Measurements from ENCODE around the gene BCL2L13. TPM values are rescaled to one million over a fixed set of nuclear protein-coding genes. Genes with fewer than 3 reads are reported as not detected.

The BCL2L13 gene, protein sequence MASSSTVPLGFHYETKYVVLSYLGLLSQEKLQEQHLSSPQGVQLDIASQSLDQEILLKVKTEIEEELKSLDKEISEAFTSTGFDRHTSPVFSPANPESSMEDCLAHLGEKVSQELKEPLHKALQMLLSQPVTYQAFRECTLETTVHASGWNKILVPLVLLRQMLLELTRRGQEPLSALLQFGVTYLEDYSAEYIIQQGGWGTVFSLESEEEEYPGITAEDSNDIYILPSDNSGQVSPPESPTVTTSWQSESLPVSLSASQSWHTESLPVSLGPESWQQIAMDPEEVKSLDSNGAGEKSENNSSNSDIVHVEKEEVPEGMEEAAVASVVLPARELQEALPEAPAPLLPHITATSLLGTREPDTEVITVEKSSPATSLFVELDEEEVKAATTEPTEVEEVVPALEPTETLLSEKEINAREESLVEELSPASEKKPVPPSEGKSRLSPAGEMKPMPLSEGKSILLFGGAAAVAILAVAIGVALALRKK
- total RNA-seq = 30.4 to 33.9 TPM (median 30.8 TPM) in 3 replicates

DNA sequence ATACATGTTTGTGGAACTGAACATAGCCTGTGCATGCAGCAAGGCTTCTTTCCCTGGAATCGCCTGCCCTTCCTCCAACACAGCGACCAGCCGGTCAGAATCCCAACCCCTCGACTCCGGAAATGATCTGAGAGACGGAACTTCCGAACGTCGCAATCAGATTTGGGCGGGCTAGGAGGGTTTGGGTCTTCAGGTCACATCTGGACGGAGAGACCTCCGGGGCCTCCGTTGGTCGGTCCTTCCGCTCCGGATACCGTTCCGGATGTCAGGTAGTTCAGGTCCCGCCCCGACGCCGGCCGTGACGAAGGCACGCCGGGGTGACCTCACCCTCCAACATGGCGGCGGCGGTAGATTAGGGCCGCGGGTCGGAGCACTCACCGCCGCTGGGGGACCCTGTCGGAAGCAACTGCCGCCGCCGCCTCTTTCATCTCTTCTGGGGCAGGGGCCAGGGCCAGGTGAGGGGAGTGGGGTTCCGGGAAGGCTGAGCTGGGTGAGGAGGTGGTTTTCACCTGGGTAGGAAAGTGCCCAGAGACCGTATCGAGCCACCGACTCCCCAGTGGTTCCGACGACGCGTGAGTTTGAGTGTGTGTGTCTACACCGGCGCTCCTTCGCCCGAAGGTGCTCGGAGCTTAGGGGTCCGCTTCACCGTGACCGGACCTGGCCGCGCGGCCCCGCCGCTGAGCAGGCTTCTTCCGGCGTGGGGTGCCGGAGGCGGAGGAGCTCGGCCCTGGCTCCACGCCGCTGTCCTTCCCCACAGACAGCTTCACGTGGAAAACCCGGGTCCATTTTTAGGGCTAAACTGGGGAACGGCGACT is at the start of gene BCL2L13:
BCL2L13 (plus strand) TSS at position 326 of the 815 bp plus-strand sequence. CDS start 16,955 bp downstream, outside the sequence.
- peak within 1 kb of the TSS; percentile 99 for H3K27ac Mint-ChIP-seq
- no peaks in the 10 kb centered on the region for H3K27me3 Mint-ChIP-seq (ENCODE audit: low read depth)
- DNase-seq (ENCODE audit: low spot score in 2 of 2, unreplicated experiment in 2 of 2) = peak; percentile 63 to 85
- H3K4me1 Mint-ChIP-seq = peaks cover 20% of the 10 kb centered on the region
- H3K9me3 Mint-ChIP-seq = no peaks in the 10 kb centered on the region
- TF ChIP-seq, protein P1, sequence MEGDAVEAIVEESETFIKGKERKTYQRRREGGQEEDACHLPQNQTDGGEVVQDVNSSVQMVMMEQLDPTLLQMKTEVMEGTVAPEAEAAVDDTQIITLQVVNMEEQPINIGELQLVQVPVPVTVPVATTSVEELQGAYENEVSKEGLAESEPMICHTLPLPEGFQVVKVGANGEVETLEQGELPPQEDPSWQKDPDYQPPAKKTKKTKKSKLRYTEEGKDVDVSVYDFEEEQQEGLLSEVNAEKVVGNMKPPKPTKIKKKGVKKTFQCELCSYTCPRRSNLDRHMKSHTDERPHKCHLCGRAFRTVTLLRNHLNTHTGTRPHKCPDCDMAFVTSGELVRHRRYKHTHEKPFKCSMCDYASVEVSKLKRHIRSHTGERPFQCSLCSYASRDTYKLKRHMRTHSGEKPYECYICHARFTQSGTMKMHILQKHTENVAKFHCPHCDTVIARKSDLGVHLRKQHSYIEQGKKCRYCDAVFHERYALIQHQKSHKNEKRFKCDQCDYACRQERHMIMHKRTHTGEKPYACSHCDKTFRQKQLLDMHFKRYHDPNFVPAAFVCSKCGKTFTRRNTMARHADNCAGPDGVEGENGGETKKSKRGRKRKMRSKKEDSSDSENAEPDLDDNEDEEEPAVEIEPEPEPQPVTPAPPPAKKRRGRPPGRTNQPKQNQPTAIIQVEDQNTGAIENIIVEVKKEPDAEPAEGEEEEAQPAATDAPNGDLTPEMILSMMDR (IDR thresholded peaks at IDR 0.05; ENCODE audit: unreplicated experiment) = peak; percentile 12
- H3K36me3 Mint-ChIP-seq = peaks cover 6% of the 10 kb centered on the region
- H3K4me3 Mint-ChIP-seq = peak within 1 kb of the TSS; percentile 86

DNA sequence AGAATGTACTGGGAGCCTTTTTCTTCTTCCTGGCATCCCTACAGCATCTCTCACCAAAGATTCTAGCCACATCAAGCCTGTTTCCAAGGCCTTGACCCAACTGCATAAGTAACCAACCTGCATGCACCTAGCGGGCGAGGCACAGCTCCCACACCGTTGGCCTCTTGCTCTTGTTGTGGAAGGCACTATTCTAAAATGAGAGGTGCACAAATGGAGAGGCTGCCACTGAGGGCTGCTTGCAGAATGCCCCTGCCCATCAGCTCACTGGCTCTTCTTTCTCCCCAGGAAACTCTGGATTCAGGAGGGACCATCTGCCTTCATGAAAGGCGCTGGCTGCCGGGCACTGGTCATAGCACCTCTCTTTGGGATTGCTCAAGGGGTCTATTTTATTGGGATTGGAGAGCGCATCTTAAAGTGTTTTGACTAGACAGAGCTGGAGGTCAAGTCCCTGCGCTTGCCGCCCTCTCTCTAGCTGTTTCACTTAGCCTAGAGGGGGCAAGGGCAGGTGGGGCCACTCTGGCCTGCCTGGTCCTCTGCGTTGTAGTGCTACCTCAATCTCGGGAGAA is 48.7 kb upstream of the BCL2L13 start:
- H3K27me3 Mint-ChIP-seq (ENCODE audit: low read depth) = no peaks in the 10 kb centered on the region
- H3K4me1 Mint-ChIP-seq = no peaks in the 10 kb centered on the region
- no peak for DNase-seq (ENCODE audit: low spot score in 2 of 2, unreplicated experiment in 2 of 2)
- H3K36me3 Mint-ChIP-seq = peaks cover 29% of the 10 kb centered on the region
- TF ChIP-seq, protein P1 (IDR thresholded peaks at IDR 0.05; ENCODE audit: unreplicated experiment) = no peak
- no peak overlapping the region for H3K27ac Mint-ChIP-seq
- H3K4me3 Mint-ChIP-seq = no peak overlapping the region
- H3K9me3 Mint-ChIP-seq = no peaks in the 10 kb centered on the region

DNA sequence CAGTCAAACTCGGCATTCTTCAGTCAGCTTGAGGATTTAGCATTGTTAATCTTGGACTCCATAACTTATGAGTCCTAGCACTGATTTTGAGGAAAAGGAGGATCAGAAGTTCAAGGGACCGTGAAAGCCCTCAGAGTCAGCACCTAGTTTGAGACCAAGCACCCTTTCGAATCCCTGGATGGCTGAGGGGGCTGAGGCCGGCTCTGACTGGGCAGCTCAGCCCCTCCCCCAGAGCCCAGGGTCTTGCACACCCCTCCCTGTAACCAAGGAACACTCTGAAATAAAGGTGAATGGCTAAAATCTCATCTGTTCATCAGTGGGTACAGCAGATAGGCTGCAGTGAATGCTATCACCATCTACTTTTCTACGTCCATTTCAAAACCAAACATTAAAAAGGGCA is 48.0 kb upstream of the BCL2L13 start:
- Mint-ChIP-seq H3K27me3 (ENCODE audit: low read depth) (no peaks in the 10 kb centered on the region), H3K36me3 (peaks cover 34% of the 10 kb centered on the region), H3K4me1 (no peaks in the 10 kb centered on the region), H3K27ac (no peak overlapping the region), H3K9me3 (no peaks in the 10 kb centered on the region), H3K4me3 (no peak overlapping the region)
- DNase-seq (ENCODE audit: low spot score in 2 of 2, unreplicated experiment in 2 of 2) = no peak
- TF ChIP-seq, protein P1 (IDR thresholded peaks at IDR 0.05; ENCODE audit: unreplicated experiment) = no peak

DNA sequence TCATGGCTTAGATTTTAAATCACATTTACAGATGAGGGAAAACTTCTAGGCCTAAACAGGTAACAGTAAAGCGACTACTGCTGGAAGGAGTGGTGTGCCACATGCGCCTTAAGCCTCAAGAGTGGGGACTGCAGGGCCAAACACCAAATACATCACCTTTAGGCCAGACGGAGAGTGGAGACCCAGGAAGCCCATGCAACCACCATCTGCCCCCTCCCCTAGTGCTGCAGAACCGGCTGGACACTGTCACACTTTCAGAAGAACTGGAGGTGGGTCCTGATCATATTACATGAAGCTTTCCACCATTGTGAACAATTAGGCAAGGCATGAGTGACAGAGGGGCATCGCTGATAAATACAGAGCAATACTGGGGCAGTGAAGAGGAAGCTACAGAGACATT is 46.4 kb upstream of the BCL2L13 start:
- TF ChIP-seq, protein P1 (IDR thresholded peaks at IDR 0.05; ENCODE audit: unreplicated experiment) = no peak
- no peak overlapping the region for H3K4me3 Mint-ChIP-seq
- H3K27ac Mint-ChIP-seq = no peak overlapping the region
- peaks cover 44% of the 10 kb centered on the region for H3K36me3 Mint-ChIP-seq
- no peaks in the 10 kb centered on the region for H3K4me1 Mint-ChIP-seq
- H3K27me3 Mint-ChIP-seq (ENCODE audit: low read depth) = no peaks in the 10 kb centered on the region
- DNase-seq (ENCODE audit: low spot score in 2 of 2, unreplicated experiment in 2 of 2) = no peak
- H3K9me3 Mint-ChIP-seq = peaks cover 5% of the 10 kb centered on the region

DNA sequence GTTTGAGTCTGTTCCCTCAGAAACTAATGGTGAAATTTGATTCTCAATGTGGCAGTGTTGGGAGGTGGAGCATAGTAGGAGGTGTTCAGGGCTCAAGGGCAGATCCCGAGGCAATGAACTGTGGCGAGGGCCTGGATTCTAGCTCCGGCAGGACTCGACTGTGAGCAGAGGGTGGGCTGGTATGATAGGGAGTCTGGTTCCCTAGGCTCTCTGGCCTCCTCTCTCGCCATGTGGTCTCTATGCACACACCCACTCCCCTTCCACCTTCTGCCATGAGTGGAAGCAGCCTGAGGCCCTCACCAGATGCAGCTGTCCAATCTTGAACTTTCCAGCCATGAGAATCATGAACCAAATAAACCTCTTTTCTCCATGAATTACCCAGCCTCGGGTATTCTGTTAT is 42.3 kb upstream of the BCL2L13 start:
- H3K27ac Mint-ChIP-seq = no peak overlapping the region
- no peaks in the 10 kb centered on the region for H3K27me3 Mint-ChIP-seq (ENCODE audit: low read depth)
- no peak for DNase-seq (ENCODE audit: low spot score in 2 of 2, unreplicated experiment in 2 of 2)
- H3K36me3 Mint-ChIP-seq = peaks cover 57% of the 10 kb centered on the region
- TF ChIP-seq, protein P1 (IDR thresholded peaks at IDR 0.05; ENCODE audit: unreplicated experiment) = no peak
- no peak overlapping the region for H3K4me3 Mint-ChIP-seq
- H3K9me3 Mint-ChIP-seq = peaks cover 5% of the 10 kb centered on the region
- no peaks in the 10 kb centered on the region for H3K4me1 Mint-ChIP-seq

Measured in mesothelial cell of epicardium (in vitro differentiated cells).